ENCODE results near the gene TSSK2. TPM values are rescaled to one million over a fixed set of nuclear protein-coding genes. Genes with fewer than 3 reads are reported as not detected.

TSSK2 gene
- total RNA-seq, 1 donor from 2014 or later, result not detected

DNA sequence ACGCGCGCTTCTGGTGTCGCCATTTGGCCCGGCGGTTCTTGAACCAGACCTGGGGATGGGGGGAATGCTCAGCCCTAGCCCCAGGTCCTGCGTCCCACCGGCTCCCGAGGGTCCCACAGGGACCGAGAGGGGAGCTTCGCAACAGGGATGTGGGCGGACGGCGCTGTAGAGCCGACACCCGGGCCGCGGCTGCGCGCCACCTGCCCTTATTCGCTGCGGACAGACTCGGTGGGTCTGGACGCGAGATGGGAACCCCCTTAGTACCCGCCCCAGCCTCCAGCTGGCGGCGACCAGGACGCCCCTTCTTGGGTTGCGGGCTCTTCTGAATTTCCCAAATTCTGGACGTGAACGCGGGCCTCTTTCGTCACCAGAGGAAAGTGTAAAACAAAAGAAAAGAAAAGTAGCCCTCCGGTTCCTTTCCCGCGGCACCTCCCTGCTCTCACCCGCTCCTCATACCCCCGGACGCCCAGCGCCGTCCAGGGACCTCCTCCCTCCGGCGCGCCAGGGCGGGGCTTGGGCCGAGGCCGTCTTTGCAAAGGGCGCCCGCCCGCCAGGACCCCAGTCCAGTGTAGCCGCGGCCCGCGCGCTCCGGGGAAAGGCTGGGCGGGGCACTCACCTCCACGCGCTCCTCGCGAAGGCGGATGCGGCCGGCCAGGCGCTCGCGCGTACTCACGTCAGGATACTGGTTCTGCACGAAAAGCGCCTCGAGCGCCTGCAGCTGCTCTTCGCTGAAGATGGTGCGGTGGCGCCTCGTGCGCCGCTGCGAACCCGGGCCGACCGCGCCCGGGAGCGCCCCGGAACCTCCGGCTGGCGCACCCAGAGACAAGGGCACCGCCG, 18.2 kb downstream of the TSSK2 start:
- no peak for DNase-seq (ENCODE audit: low read depth)
- TF ChIP-seq, protein P1, sequence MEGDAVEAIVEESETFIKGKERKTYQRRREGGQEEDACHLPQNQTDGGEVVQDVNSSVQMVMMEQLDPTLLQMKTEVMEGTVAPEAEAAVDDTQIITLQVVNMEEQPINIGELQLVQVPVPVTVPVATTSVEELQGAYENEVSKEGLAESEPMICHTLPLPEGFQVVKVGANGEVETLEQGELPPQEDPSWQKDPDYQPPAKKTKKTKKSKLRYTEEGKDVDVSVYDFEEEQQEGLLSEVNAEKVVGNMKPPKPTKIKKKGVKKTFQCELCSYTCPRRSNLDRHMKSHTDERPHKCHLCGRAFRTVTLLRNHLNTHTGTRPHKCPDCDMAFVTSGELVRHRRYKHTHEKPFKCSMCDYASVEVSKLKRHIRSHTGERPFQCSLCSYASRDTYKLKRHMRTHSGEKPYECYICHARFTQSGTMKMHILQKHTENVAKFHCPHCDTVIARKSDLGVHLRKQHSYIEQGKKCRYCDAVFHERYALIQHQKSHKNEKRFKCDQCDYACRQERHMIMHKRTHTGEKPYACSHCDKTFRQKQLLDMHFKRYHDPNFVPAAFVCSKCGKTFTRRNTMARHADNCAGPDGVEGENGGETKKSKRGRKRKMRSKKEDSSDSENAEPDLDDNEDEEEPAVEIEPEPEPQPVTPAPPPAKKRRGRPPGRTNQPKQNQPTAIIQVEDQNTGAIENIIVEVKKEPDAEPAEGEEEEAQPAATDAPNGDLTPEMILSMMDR (IDR thresholded peaks at IDR 0.05; ENCODE audit: insufficient read depth, low read length, poor library complexity, severe bottlenecking), result no peak
- H3K27me3 ChIP-seq (ENCODE audit: control insufficient read depth, insufficient read depth, low read length), result peaks cover 53% of the 10 kb centered on the region
- H3K4me3 ChIP-seq (ENCODE audit: low read depth, low read length), result no peak overlapping the region
- H3K36me3 ChIP-seq (ENCODE audit: control insufficient read depth, insufficient read depth, low read length), result no peaks in the 10 kb centered on the region

DNA sequence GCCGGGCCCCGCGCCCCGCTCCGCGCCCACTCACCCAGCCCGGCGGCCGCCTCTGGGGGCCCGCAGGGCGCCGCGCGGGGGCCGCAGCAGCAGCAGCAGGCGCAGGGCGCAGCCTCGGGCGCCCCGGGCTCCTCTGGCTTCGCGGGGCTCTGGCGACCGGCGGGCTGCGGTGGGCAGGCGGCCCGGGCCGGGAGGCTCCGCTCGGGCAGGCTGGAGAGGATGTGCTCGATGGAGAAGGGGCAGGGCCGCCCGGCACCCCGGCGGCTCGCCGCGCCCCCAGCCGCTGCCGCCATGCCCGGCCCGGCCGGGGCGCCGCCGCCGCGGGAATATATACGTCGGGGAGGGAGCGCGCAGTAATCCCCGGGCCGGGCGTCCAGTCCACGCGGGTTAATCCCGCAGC, 18.9 kb downstream of the TSSK2 start, which contains the start of gene GSC2:
TSS of gene GSC2 (minus strand) at position 302 of the 400 bp plus-strand sequence. CDS start at position 293, 9 bp downstream.
- Histone ChIP-seq H3K4me3 (ENCODE audit: low read depth, low read length) (no peak within 1 kb of the TSS), H3K36me3 (ENCODE audit: control insufficient read depth, insufficient read depth, low read length) (no peaks in the 10 kb centered on the region), H3K27me3 (ENCODE audit: control insufficient read depth, insufficient read depth, low read length) (peaks cover 54% of the 10 kb centered on the region)
- TF ChIP-seq, protein P1 (IDR thresholded peaks at IDR 0.05; ENCODE audit: insufficient read depth, low read length, poor library complexity, severe bottlenecking), result no peak
- DNase-seq (ENCODE audit: low read depth), result no peak

DNA sequence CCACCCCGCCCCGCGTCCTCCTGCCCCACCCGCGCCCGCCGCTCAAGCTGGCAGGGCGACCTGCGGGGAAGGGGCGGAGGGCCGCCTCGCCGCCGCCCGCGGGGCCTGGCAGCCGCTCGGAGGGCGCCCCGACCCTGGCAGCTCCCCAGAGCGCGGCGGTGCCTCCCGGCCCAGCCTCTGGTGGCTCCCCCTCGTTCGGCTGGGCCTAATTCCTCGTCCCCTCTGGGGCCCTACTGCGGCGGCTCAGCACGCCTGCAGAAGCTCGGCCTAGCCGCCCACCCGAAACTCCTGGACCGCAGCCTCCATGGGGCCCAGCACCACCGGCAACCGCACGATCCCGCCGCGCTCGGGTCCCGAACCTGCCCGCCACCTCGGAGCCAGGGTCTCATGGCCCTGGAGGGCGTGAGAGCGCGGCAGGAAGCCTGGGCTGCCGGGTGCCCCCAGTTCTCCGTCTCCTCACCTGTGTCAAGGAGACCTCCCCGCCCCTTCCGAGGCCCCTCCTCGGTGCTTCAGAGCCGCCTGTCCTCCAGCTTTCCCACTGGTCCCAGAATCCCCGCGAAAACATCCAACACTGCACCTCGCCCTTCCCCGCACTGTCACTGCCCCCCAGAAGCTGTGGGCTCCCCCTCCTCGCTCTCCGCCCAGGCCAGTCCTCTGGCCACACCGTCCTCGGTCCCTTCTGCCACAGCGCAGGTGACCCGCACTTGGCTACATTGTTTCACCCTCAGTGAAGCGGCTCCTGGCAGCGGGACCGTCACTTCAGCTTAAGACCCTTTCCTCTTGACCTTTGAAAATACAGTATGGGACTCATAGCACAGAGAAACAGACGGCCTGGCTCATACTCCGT, 19.6 kb downstream of the TSSK2 start:
- no peak for DNase-seq (ENCODE audit: low read depth)
- TF ChIP-seq, protein P1 (IDR thresholded peaks at IDR 0.05; ENCODE audit: insufficient read depth, low read length, poor library complexity, severe bottlenecking), result no peak
- peaks cover 56% of the 10 kb centered on the region for H3K27me3 ChIP-seq (ENCODE audit: control insufficient read depth, insufficient read depth, low read length)
- H3K36me3 ChIP-seq (ENCODE audit: control insufficient read depth, insufficient read depth, low read length), result no peaks in the 10 kb centered on the region
- H3K4me3 ChIP-seq (ENCODE audit: low read depth, low read length), result no peak overlapping the region

DNA sequence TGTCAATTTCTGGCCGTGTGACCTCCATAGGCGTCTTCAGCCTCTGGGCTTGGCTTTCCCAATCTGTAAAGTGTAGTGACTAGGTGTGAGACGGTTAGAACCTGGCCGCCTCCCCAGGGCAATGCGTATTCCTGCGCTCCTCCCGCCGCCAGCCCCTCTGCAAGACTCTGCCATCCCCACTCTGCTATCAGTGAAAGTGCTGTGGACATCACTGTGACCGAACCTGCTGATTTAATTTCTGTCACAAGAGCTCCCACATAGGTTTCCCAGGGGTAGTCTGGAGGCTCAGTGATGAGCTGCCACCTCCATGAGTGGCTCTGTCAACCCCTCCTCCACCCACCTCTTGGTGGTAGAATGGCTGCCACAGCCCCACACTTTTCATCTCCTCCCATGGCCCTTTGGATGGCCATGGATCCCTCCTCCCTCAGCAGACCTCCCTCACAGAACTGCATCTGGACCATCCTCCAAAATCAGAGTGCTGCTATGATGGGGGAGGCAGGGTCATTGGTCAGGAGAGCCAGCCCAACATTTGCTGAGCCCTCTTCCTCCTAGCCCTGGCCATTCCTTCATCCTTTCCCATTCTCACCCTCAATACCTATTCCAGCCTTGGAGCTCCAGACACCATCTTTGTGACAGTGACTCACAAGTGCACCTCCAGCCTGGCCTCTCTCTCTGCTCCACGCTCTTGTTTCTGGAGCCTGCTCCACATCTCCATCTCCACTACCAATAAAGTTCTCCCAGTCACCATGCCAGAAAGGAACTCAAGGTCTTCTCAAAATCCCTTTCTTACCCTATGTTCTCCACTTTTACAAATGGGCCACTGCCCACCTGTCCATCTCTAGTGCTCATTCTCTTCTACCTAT, 20.5 kb downstream of the TSSK2 start:
- DNase-seq (ENCODE audit: low read depth), result no peak
- Histone ChIP-seq H3K27me3 (ENCODE audit: control insufficient read depth, insufficient read depth, low read length) (peaks cover 56% of the 10 kb centered on the region), H3K36me3 (ENCODE audit: control insufficient read depth, insufficient read depth, low read length) (no peaks in the 10 kb centered on the region), H3K4me3 (ENCODE audit: low read depth, low read length) (no peak overlapping the region)
- TF ChIP-seq, protein P1 (IDR thresholded peaks at IDR 0.05; ENCODE audit: insufficient read depth, low read length, poor library complexity, severe bottlenecking), result no peak
